Measurements from ENCODE around the gene ANKRD42.
"Not testable (repeated sequence)": the region's sequence is repeated elsewhere in the genome, so short reads cannot be mapped to it uniquely, and the experiment has no call there.

The ANKRD42 gene

GRCh38 chr11:83174008-83174407, 19.5 kb upstream of the ANKRD42 start:
- DNase-seq: no peak

- no peak for DNase-seq
These were observed 17.7 kb upstream of the ANKRD42 start for GRCh38 chr11:83175815-83176214.

- DNase-seq: no peak
These were observed 11.7 kb upstream of the ANKRD42 start for GRCh38 chr11:83181815-83182214.

- no peak for DNase-seq
These were observed 7.7 kb upstream of the ANKRD42 start for GRCh38 chr11:83185767-83186166.

GRCh38 chr11:83187465-83187864, 6.0 kb upstream of the ANKRD42 start:
- DNase-seq: no peak

- DNase-seq: no peak
These were observed 2.0 kb upstream of the ANKRD42 start for GRCh38 chr11:83191491-83191890.

- no peak for DNase-seq
These were observed 1.5 kb upstream of the ANKRD42 start for GRCh38 chr11:83191986-83192385.

- no peak for DNase-seq
These were observed 786 bp upstream of the ANKRD42 start for GRCh38 chr11:83192606-83193245.

- peak; percentile 66 to 74 for DNase-seq
These were observed 1.0 kb downstream of the ANKRD42 start for GRCh38 chr11:83194281-83195142.

GRCh38 chr11:83195143-83195466, 1.6 kb downstream of the ANKRD42 start:
- no peak for DNase-seq

GRCh38 chr11:83195649-83196048, 2.1 kb downstream of the ANKRD42 start:
- DNase-seq: no peak

- no peak for DNase-seq
These were observed 6.5 kb downstream of the ANKRD42 start for GRCh38 chr11:83200035-83200434.

- DNase-seq: no peak
These were observed 12.2 kb downstream of the ANKRD42 start for GRCh38 chr11:83205608-83206185.

GRCh38 chr11:83206221-83206620, 12.7 kb downstream of the ANKRD42 start:
- DNase-seq: no peak

- not testable (repeated sequence) for DNase-seq
These were observed 13.4 kb downstream of the ANKRD42 start for GRCh38 chr11:83206771-83207382.

GRCh38 chr11:83219095-83219494, 25.6 kb downstream of the ANKRD42 start:
- no peak for DNase-seq

GRCh38 chr11:83220260-83220659, 26.7 kb downstream of the ANKRD42 start:
- DNase-seq: no peak

- DNase-seq: no peak
These were observed 28.2 kb downstream of the ANKRD42 start for GRCh38 chr11:83221694-83222093.

GRCh38 chr11:83222499-83222898, 29.0 kb downstream of the ANKRD42 start:
- no peak for DNase-seq

- DNase-seq: no peak
These were observed 29.9 kb downstream of the ANKRD42 start for GRCh38 chr11:83223457-83223856.

GRCh38 chr11:83235825-83236224, 42.3 kb downstream of the ANKRD42 start:
- DNase-seq: no peak

GRCh38 chr11:83238111-83238510, 44.6 kb downstream of the ANKRD42 start:
- no peak for DNase-seq

- peak in 1 of 2 donors; percentile 8 for DNase-seq
These were observed 47.9 kb downstream of the ANKRD42 start for GRCh38 chr11:83241291-83241946.

Data from CD4-positive, alpha-beta T cell treated with Interferon alpha-2 for 1 hour (primary cell).